GM20000 (cell line): ENCODE measurements around the gene GRK7.

Experiments used
- DNase-seq: peaks from one replicate; pipeline ENCODE4 v3.0.0; 2012; ENCODE audit warnings: low spot score
- CTCF ChIP-seq: IDR thresholded peaks from 2 replicates; pipeline ENCODE4 v1.5.1; 2012; ENCODE audit warnings: mild to moderate bottlenecking, control low read depth; ENCODE audit errors: extremely low read depth, missing control alignments

The GRK7 gene

GRCh38 chr3:141776376-141776775 is 13.2 kb downstream of the GRK7 start:
- no peak for TF ChIP-seq CTCF
- DNase-seq, result no peak

- no peak for DNase-seq
- no peak for TF ChIP-seq CTCF
Observed at GRCh38 chr3:141776885-141777284, 13.7 kb downstream of the GRK7 start.

GRCh38 chr3:141777957-141778813 is 15.0 kb downstream of the GRK7 start:
- TF ChIP-seq CTCF, result no peak
- no peak for DNase-seq

GRCh38 chr3:141779667-141780066 is 16.5 kb downstream of the GRK7 start:
- TF ChIP-seq CTCF, result no peak
- DNase-seq, result no peak

- no peak for TF ChIP-seq CTCF
- no peak for DNase-seq
Observed at GRCh38 chr3:141782386-141782932, 19.3 kb downstream of the GRK7 start.

- no peak for DNase-seq
- TF ChIP-seq CTCF, result no peak
Observed at GRCh38 chr3:141783632-141784031, 20.4 kb downstream of the GRK7 start.

GRCh38 chr3:141784096-141784495 is 20.9 kb downstream of the GRK7 start:
- DNase-seq, result no peak
- TF ChIP-seq CTCF, result no peak
